H1 (cell line): ENCODE data around the gene TIMM9. TPM values are rescaled to one million over a fixed set of nuclear protein-coding genes. Genes with fewer than 3 reads are reported as not detected.
A peak's percentile ranks its signal among the peaks of the same experiment; 100 is the strongest.

Experiments
- BACH1 ChIP-seq: IDR thresholded peaks from 2 replicates; pipeline ENCODE4 v1.6.1; 2012; ENCODE audit warnings: low read length, improper control_type of control experiment
- BRCA1 ChIP-seq: IDR thresholded peaks from 2 replicates; pipeline ENCODE4 v1.6.1; 2012; ENCODE audit warnings: low read depth, low read length, improper control_type of control experiment
- CBX8 ChIP-seq: fragments of 300-800, 300-1000 bp; sonication (generic); IDR thresholded peaks from 2 replicates; pipeline ENCODE4 v1.7.1; 2016; ENCODE audit warnings: low read depth, low read length, borderline replicate concordance
- CTBP2 ChIP-seq: IDR thresholded peaks from 2 replicates; pipeline ENCODE4 v1.7.0; 2011; ENCODE audit warnings: borderline replicate concordance, mild to moderate bottlenecking, moderate library complexity, mixed read lengths, low read length; ENCODE audit not compliant: insufficient read depth, insufficient read length
- EGR1 ChIP-seq: IDR thresholded peaks from 2 replicates; pipeline ENCODE4 v1.6.1; 2011; ENCODE audit warnings: low read depth, low read length, borderline replicate concordance
- EZH2 ChIP-seq: fragments of 200-600 bp; sonication (generic); IDR thresholded peaks from 2 replicates; pipeline ENCODE4 v1.7.1; 2012; ENCODE audit warnings: low read depth, mild to moderate bottlenecking, moderate library complexity, low read length, inconsistent platforms; ENCODE audit not compliant: severe bottlenecking
- GTF2F1 ChIP-seq: IDR thresholded peaks from 2 replicates; pipeline ENCODE4 v1.6.1; 2012; ENCODE audit warnings: low read depth, low read length, improper control_type of control experiment, borderline replicate concordance
- HDAC2 ChIP-seq, 2 experiments: fragments of 300-600 bp in 1 of 2; sonication (generic) in 1 of 2; IDR thresholded peaks; 2 replicates each; pipeline ENCODE4 v1.6.1; 2011 to 2012; ENCODE audit warnings: low read depth in 2 of 2, low read length in 2 of 2, mild to moderate bottlenecking in 2 of 2, moderate library complexity in 2 of 2, borderline replicate concordance in 1 of 2, inconsistent platforms in 1 of 2
- JUND ChIP-seq: IDR thresholded peaks from 2 replicates; pipeline ENCODE4 v1.6.1; 2011; ENCODE audit warnings: mild to moderate bottlenecking, improper control_type of control experiment, low read length
- KDM4A ChIP-seq: IDR thresholded peaks from one replicate; pipeline ENCODE4 v1.7.1; 2012; ENCODE audit warnings: low read depth, mild to moderate bottlenecking, moderate library complexity, low read length, inconsistent platforms; ENCODE audit not compliant: severe bottlenecking
- MAFK ChIP-seq: IDR thresholded peaks from 2 replicates; pipeline ENCODE4 v1.6.1; 2012; ENCODE audit warnings: low read depth, mild to moderate bottlenecking, improper control_type of control experiment, low read length
- NANOG ChIP-seq: IDR thresholded peaks from 2 replicates; pipeline ENCODE4 v1.6.1; 2011; ENCODE audit warnings: low read length, low read depth, mild to moderate bottlenecking, inconsistent platforms; ENCODE audit not compliant: insufficient read depth, poor library complexity, severe bottlenecking
- NRF1 ChIP-seq: IDR thresholded peaks from 2 replicates; pipeline ENCODE4 v1.6.1; 2011; ENCODE audit warnings: mild to moderate bottlenecking, low read depth, low read length, improper control_type of control experiment
- PHF8 ChIP-seq: fragments of 200-600 bp; sonication (generic); conservative IDR thresholded peaks from 2 replicates; pipeline ENCODE4 v1.7.1; 2012; ENCODE audit warnings: low read depth, mild to moderate bottlenecking, inconsistent platforms, low read length, moderate library complexity
- POLR2A ChIP-seq, 2 experiments: IDR thresholded peaks; 1 replicate in 1 of 2; 2 replicates in 1 of 2; pipeline ENCODE4 v1.6.1; 2011; ENCODE audit warnings: low read depth in 2 of 2, low read length in 2 of 2, mild to moderate bottlenecking in 2 of 2; ENCODE audit errors: control extremely low read depth in 1 of 2
- RAD21 ChIP-seq, 2 experiments: IDR thresholded peaks in 1 of 2; conservative IDR thresholded peaks in 1 of 2; 2 replicates each; pipeline ENCODE4 v1.6.1; 2011; ENCODE audit warnings: low read depth in 2 of 2, low read length in 2 of 2, improper control_type of control experiment in 1 of 2, inconsistent platforms in 1 of 2, mild to moderate bottlenecking in 1 of 2, moderate library complexity in 1 of 2
- RBBP5 ChIP-seq: IDR thresholded peaks from 2 replicates; pipeline ENCODE4 v1.7.1; 2012; ENCODE audit warnings: low read depth, mild to moderate bottlenecking, inconsistent platforms, low read length, moderate library complexity, borderline replicate concordance
- SAP30 ChIP-seq: fragments of 300-600 bp; sonication (generic); IDR thresholded peaks from 2 replicates; pipeline ENCODE4 v1.7.1; 2012; ENCODE audit warnings: low read length, moderate library complexity, mild to moderate bottlenecking, inconsistent platforms; ENCODE audit not compliant: insufficient read depth, insufficient replicate concordance
- SP1 ChIP-seq: IDR thresholded peaks from 2 replicates; pipeline ENCODE4 v1.6.1; 2011; ENCODE audit warnings: low read depth, low read length
- SP4 ChIP-seq: IDR thresholded peaks from 2 replicates; pipeline ENCODE4 v1.6.1; 2012; ENCODE audit warnings: low read length, inconsistent platforms
- TAF7 ChIP-seq: optimal IDR thresholded peaks from 2 replicates; pipeline ENCODE3; 2011; ENCODE audit warnings: low read depth, mild to moderate bottlenecking, inconsistent platforms, low read length, moderate library complexity, borderline replicate concordance
- YY1 ChIP-seq: IDR thresholded peaks from 2 replicates; pipeline ENCODE4 v1.6.1; 2011; ENCODE audit warnings: low read depth, mild to moderate bottlenecking, low read length
- polyA plus RNA-seq, 7 experiments: library from polyadenylated mRNA; depleted of rRNA in 3 of 7; stranded (reverse) in 5 of 7; unstranded in 2 of 7; fragments of >200 nt in 5 of 7; fragments of 200-250 nt in 2 of 7; gene quantifications; 1 replicate in 5 of 7; 2 replicates in 1 of 7; 4 replicates in 1 of 7; pipeline versions ENCODE4 v1.2.1 to v1.2.3, GENCODE V29; 2011 to 2013; ENCODE audit warnings: missing spikeins in 2 of 7, mixed read lengths in 2 of 7
- total RNA-seq: library from RNA; stranded (reverse); fragmentation: NEBNext Ultra II Directional; extraction: Animal tissue kit (Norgen Biotek cat#: 25700); gene quantifications from 2 replicates; pipeline ENCODE4 v1.2.1, GENCODE V29; 2021

Gene TIMM9
- total and polyA plus RNA-seq, 2 of the 8 experiments (the other 6 are each of a cell fraction or from before 2014, with no cell fraction given) = 24.0 to 52.2 TPM

GRCh38 chr14:58395812-58396788, 31.2 kb downstream of the TIMM9 start, which contains the start of gene TOMM20L (continued):
- TF ChIP-seq PHF8 (peak; percentile 50), TAF7 (peak; percentile 70), EZH2 (no peak), POLR2A (IDR thresholded peaks at IDR 0.05; ENCODE audit: control extremely low read depth in 1 of 2, low read depth in 2 of 2, low read length in 2 of 2) (peak in 1 of 2 experiments; percentile 62; a peak in 1 of 3 replicates), SP1 (no peak), EGR1 (0 out of 2 replicates have a peak, but pooled peaks have one; percentile 36), KDM4A (peak; percentile 73), NRF1 (peak; percentile 19; the same call in 1 of the 2 replicates), JUND (0 out of 2 replicates have a peak, but pooled peaks have one; percentile 5), GTF2F1 (no peak), BACH1 (no peak), RBBP5 (peak; percentile 98), YY1 (peak; percentile 36; the same call in 1 of the 2 replicates), MAFK (no peak), NANOG (no peak), SAP30 (no peak), SP4 (peak; percentile 63; the same call in 1 of the 2 replicates), HDAC2 (IDR thresholded peaks at IDR 0.05; ENCODE audit: borderline replicate concordance in 1 of 2, low read depth in 2 of 2, low read length in 2 of 2) (no peak), CTBP2 (peak; percentile 87), BRCA1 (no peak), CBX8 (no peak), RAD21 (IDR thresholded peaks at IDR 0.05 in 1 of 2, conservative IDR thresholded peaks at IDR 0.05 in 1 of 2; ENCODE audit: low read depth in 2 of 2, low read length in 2 of 2) (peak in 1 of 2 experiments; percentile 53; a peak in 1 of 4 replicates)
